SU-DHL-6 (cell line): ENCODE data around the gene USP30.

Source experiments
- H2AFZ ChIP-seq: fragments of 200-600 bp; sonication (generic); 2 replicates; pipeline ENCODE4 v1.6.1; 2014; ENCODE audit warnings: low read depth, mild to moderate bottlenecking, moderate library complexity, mixed read lengths, antibody characterized with exemption, low read length; ENCODE audit not compliant: severe bottlenecking
- H3F3A ChIP-seq: fragments of 200-600 bp; shearing (Covaris generic); 2 replicates; pipeline ENCODE4 v1.6.0; 2016; ENCODE audit warnings: antibody characterized with exemption, mild to moderate bottlenecking; ENCODE audit not compliant: insufficient read depth
- H3K27ac ChIP-seq: fragments of 200-600 bp; sonication (generic); 2 replicates; pipeline ENCODE4 v1.5.1; 2016; ENCODE audit warnings: low read depth, mild to moderate bottlenecking, low read length, moderate library complexity, mixed read lengths
- H3K27me3 ChIP-seq: fragments of 200-600 bp; sonication (generic), shearing (Covaris generic); 2 replicates; pipeline ENCODE4 v1.6.0; 2014; ENCODE audit warnings: mild to moderate bottlenecking, low read length
- H3K36me3 ChIP-seq: fragments of 200-600 bp; sonication (generic); 2 replicates; pipeline ENCODE4 v1.6.1; 2014; ENCODE audit warnings: mild to moderate bottlenecking, low read length, mixed read lengths
- H3K4me2 ChIP-seq: fragments of 300-600, 200-600 bp; shearing (Covaris generic), sonication (generic); 2 replicates; pipeline ENCODE4 v1.6.0; 2014; ENCODE audit warnings: low read length, low read depth, mild to moderate bottlenecking; ENCODE audit not compliant: poor library complexity, severe bottlenecking
- H3K4me3 ChIP-seq: fragments of 200-600 bp; sonication (generic); 2 replicates; pipeline ENCODE4 v1.5.1; 2014; ENCODE audit warnings: antibody characterized with exemption, low read length, mild to moderate bottlenecking, mixed read lengths; ENCODE audit not compliant: insufficient read depth, poor library complexity, severe bottlenecking
- H3K79me2 ChIP-seq: fragments of 200-600 bp; sonication (generic); 2 replicates; pipeline ENCODE4 v1.6.1; 2014; ENCODE audit warnings: mild to moderate bottlenecking, low read length, moderate library complexity; ENCODE audit not compliant: insufficient read depth
- H3K9ac ChIP-seq: fragments of 200-600 bp; sonication (generic); 2 replicates; pipeline ENCODE4 v1.7.0; 2014; ENCODE audit warnings: mild to moderate bottlenecking, low read length
- H3K9me2 ChIP-seq: fragments of 200-600 bp; sonication (generic); replicated peaks from 2 replicates; pipeline ENCODE4 v1.6.1; 2014; ENCODE audit warnings: low read length; ENCODE audit not compliant: insufficient read depth
- H3K9me3 ChIP-seq: fragments of 200-600 bp; sonication (generic); 2 replicates; pipeline ENCODE4 v1.6.1; 2014; ENCODE audit warnings: low read length, mixed read lengths; ENCODE audit not compliant: insufficient read depth
- H4K20me1 ChIP-seq: fragments of 200-600 bp; sonication (generic); 2 replicates; pipeline ENCODE4 v1.6.1; 2014; ENCODE audit warnings: low read depth, mild to moderate bottlenecking, antibody characterized with exemption, low read length, moderate library complexity, mixed read lengths
- CTCF ChIP-seq: fragments of 200-600 bp; sonication (generic); IDR thresholded peaks from one replicate; pipeline ENCODE4 v1.5.1; 2017; ENCODE audit warnings: antibody characterized with exemption, mild to moderate bottlenecking, low read length, moderate library complexity; ENCODE audit not compliant: insufficient read depth, poor library complexity, severe bottlenecking
- EZH2phosphoT487 ChIP-seq: fragments of 200-600 bp; sonication (generic), shearing (Covaris generic); conservative IDR thresholded peaks from 2 replicates; pipeline ENCODE4 v1.6.1; 2018; ENCODE audit warnings: mild to moderate bottlenecking, antibody characterized with exemption, low read length, moderate library complexity, mixed read lengths

The USP30 gene

GRCh38 chr12:109127533-109128242 lies 75.3 kb downstream of the USP30 start:
- no peaks in the 10 kb centered on the region for H3K79me2 ChIP-seq
- TF ChIP-seq EZH2phosphoT487 (no peak), CTCF (no peak)

GRCh38 chr12:109130297-109131153 lies 78.1 kb downstream of the USP30 start:
- Histone ChIP-seq H3K27me3 (no peaks in the 10 kb centered on the region), H3K4me3 (no peak overlapping the region), H2AFZ (no peak overlapping the region), H3K9me2 (no peaks in the 10 kb centered on the region), H3K27ac (no peak overlapping the region), H3K9ac (no peak overlapping the region), H3K79me2 (no peaks in the 10 kb centered on the region), H3K36me3 (no peaks in the 10 kb centered on the region), H3K4me2 (no peak overlapping the region), H3K9me3 (no peaks in the 10 kb centered on the region), H4K20me1 (no peaks in the 10 kb centered on the region), H3F3A (no peaks in the 10 kb centered on the region)
- no peak for TF ChIP-seq CTCF
- TF ChIP-seq EZH2phosphoT487, result no peak

More at GRCh38 chr12:109127533-109128242, 75.3 kb downstream of the USP30 start:
- Histone ChIP-seq H3F3A (no peaks in the 10 kb centered on the region), H4K20me1 (no peaks in the 10 kb centered on the region), H2AFZ (no peak overlapping the region), H3K4me3 (no peak overlapping the region), H3K27ac (no peak overlapping the region), H3K9ac (no peak overlapping the region), H3K27me3 (no peaks in the 10 kb centered on the region), H3K9me2 (no peaks in the 10 kb centered on the region), H3K4me2 (no peak overlapping the region), H3K36me3 (no peaks in the 10 kb centered on the region), H3K9me3 (no peaks in the 10 kb centered on the region)

- peak overlapping the region; percentile 24 for H3K4me2 ChIP-seq
- H3K9ac ChIP-seq, result peak overlapping the region; percentile 6; the same call in 1 of the 2 replicates
- H3K27ac ChIP-seq, result no peak overlapping the region
- no peak overlapping the region for H3K4me3 ChIP-seq
- H3F3A ChIP-seq, result no peaks in the 10 kb centered on the region
- H4K20me1 ChIP-seq, result no peaks in the 10 kb centered on the region
- H3K9me3 ChIP-seq, result no peaks in the 10 kb centered on the region
- no peaks in the 10 kb centered on the region for H3K79me2 ChIP-seq
- no peaks in the 10 kb centered on the region for H3K36me3 ChIP-seq
- no peaks in the 10 kb centered on the region for H3K9me2 ChIP-seq
- TF ChIP-seq CTCF (no peak), EZH2phosphoT487 (no peak)
- no peaks in the 10 kb centered on the region for H3K27me3 ChIP-seq
- H2AFZ ChIP-seq, result peak overlapping the region; percentile 15
These were observed 79.0 kb downstream of the USP30 start for GRCh38 chr12:109131154-109132050.
